HEK293T (cell line): ENCODE data around the gene AFTPH.
A peak's percentile ranks its signal among the peaks of the same experiment; 100 is the strongest.

Experiments
- CTCF ChIA-PET: fragments of 350-600 bp; formaldehyde crosslinking; extraction: SDS; loops from one replicate; lab custom pipeline; 2021; ENCODE audit warnings: antibody characterized with exemption, inconsistent platforms; lab: Yijun Ruan, JAX
- POLR2A ChIA-PET: fragments of 350-600 bp; formaldehyde crosslinking; extraction: SDS; loops from one replicate; lab custom pipeline; 2020; ENCODE audit warnings: antibody characterized with exemption, inconsistent platforms; lab: Yijun Ruan, JAX
- DNase-seq: peaks from one replicate; pipeline ENCODE4 v3.0.0; 2012; ENCODE audit warnings: mixed read lengths; ENCODE audit errors: extremely low spot score
- ARNT ChIP-seq: fragments of 450-650 bp; IDR thresholded peaks from 2 replicates; pipeline ENCODE4 v1.6.1; 2017; ENCODE audit warnings: mild to moderate bottlenecking
- BHLHE40 ChIP-seq: fragments of 450-650 bp; IDR thresholded peaks from 2 replicates; pipeline ENCODE4 v1.6.1; 2016; ENCODE audit warnings: mild to moderate bottlenecking, moderate library complexity, borderline replicate concordance
- CTBP1 ChIP-seq: fragments of 450-650 bp; IDR thresholded peaks from 2 replicates; pipeline ENCODE4 v1.6.1; 2016; ENCODE audit warnings: borderline replicate concordance
- ELF4 ChIP-seq: fragments of 450-650 bp; IDR thresholded peaks from 2 replicates; pipeline ENCODE4 v1.6.1; 2017; ENCODE audit warnings: antibody characterized with exemption
- FOXA1 ChIP-seq: fragments of 450-650 bp; IDR thresholded peaks from 2 replicates; pipeline ENCODE4 v1.6.1; 2016; ENCODE audit warnings: mild to moderate bottlenecking
- FOXK2 ChIP-seq: fragments of 450-650 bp; IDR thresholded peaks from 2 replicates; pipeline ENCODE4 v1.6.1; 2016; ENCODE audit warnings: mild to moderate bottlenecking
- FOXM1 ChIP-seq: fragments of 450-650 bp; IDR thresholded peaks from 2 replicates; pipeline ENCODE4 v1.6.1; 2017; ENCODE audit warnings: mild to moderate bottlenecking, borderline replicate concordance
- HDGF ChIP-seq: fragments of 450-650 bp; IDR thresholded peaks from 2 replicates; pipeline ENCODE4 v1.6.1; 2017; ENCODE audit warnings: antibody characterized with exemption, borderline replicate concordance
- L3MBTL2 ChIP-seq: fragments of 450-650 bp; conservative IDR thresholded peaks from 2 replicates; pipeline ENCODE4 v1.6.1; 2016; ENCODE audit warnings: mild to moderate bottlenecking
- LEF1 ChIP-seq: fragments of 450-650 bp; IDR thresholded peaks from 2 replicates; pipeline ENCODE4 v1.6.1; 2017; ENCODE audit warnings: mild to moderate bottlenecking, borderline replicate concordance
- NFRKB ChIP-seq: fragments of 450-650 bp; IDR thresholded peaks from 2 replicates; pipeline ENCODE4 v1.6.1; 2016; ENCODE audit warnings: mild to moderate bottlenecking, moderate library complexity
- SP1 ChIP-seq: fragments of 450-650 bp; IDR thresholded peaks from 2 replicates; pipeline ENCODE4 v1.6.1; 2017
- SUZ12 ChIP-seq: fragments of 450-650 bp; IDR thresholded peaks from 2 replicates; pipeline ENCODE4 v1.6.1; 2016; ENCODE audit warnings: mild to moderate bottlenecking
- ZNF384 ChIP-seq: fragments of 450-650 bp; IDR thresholded peaks from 2 replicates; pipeline ENCODE4 v1.6.1; 2016
- TF ChIP-seq, protein P1 (sequence below): fragments of 450-650 bp; IDR thresholded peaks from 2 replicates; pipeline ENCODE4 v1.6.1; 2016

Gene AFTPH

DNA sequence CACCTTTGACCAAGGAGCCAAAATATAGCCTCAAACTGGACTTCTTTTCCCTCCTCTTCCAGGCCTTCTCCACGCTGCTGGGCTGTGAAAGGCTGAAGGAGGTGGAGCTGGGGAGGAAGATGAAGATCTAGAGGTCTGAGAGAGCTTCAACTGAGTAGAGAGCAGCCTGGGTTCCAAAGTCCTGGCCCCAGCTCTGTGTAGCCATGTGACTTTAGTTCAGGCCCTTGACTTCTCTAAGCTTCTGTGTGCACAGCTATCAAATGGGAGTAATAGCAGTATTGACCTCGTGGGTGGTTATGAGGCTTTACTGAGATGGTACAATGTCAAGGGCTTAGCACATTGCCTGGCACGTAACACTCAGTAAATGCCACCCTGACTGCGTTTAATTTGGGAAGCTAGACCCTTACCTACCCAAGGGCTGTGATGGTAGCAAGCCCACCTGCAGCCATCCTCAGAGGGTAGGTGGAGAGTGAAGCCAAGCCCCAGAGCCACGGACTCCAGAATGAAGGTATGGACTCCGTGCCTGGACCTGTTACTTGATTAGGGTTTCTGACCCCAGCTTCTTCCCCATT lies 91.2 kb downstream of the AFTPH start:
- CTCF ChIA-PET: interaction anchor here (0.6 to 1.8 kb wide), 2 partner anchors 9 to 29 kb away, joined by 3 to 9 read pairs; no protein-coding TSS in a partner anchor
- no peak for DNase-seq
- POLR2A ChIA-PET: interaction anchor here (0.7 kb wide), 1 partner anchor 39 kb away, joined by 3 read pairs; the partner anchor contains the start of gene SERTAD2
- TF ChIP-seq, protein P1, sequence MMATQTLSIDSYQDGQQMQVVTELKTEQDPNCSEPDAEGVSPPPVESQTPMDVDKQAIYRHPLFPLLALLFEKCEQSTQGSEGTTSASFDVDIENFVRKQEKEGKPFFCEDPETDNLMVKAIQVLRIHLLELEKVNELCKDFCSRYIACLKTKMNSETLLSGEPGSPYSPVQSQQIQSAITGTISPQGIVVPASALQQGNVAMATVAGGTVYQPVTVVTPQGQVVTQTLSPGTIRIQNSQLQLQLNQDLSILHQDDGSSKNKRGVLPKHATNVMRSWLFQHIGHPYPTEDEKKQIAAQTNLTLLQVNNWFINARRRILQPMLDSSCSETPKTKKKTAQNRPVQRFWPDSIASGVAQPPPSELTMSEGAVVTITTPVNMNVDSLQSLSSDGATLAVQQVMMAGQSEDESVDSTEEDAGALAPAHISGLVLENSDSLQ: no peak
- TF ChIP-seq SUZ12 (no peak), ZNF384 (no peak), HDGF (no peak), FOXA1 (no peak), FOXM1 (no peak), BHLHE40 (no peak), NFRKB (no peak), L3MBTL2 (no peak), SP1 (no peak), ARNT (no peak), ELF4 (no peak), LEF1 (no peak)

DNA sequence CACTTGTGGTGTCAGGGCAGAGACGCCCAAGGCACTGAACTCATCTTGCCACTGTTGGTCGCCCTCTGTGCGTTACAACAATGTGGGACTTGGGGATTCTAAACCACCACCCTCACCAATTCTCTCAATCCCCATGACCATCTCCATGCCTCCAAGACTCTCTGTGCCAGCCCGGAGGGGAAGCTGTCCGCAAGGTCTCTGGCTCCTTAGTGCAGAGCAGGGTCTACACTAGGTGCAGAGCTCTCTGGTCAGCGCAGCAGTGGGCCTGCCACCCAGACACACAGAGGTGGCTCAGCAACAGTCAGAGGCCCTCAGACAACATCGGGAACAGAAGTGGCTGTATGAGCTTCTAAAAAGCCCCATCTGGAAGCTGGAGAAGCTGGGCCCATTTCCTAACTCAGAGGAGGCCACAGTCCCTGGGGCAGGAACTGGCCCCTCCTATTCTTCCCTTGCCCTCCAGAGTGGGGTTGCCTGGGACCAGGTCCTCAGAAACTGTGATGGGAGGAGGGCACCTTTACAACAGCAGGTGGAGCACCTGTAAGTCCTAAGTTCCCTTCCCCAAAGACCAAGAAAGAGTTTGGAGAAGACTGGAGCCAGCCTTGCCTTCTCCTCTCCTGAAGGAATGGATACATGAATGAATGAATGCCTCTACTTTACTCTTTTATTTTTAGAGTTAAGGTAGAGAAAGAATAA lies 91.9 kb downstream of the AFTPH start:
- CTCF ChIA-PET: interaction anchor here (1.8 kb wide), 1 partner anchor 29 kb away, joined by 9 read pairs; no protein-coding TSS in a partner anchor
- no peak for TF ChIP-seq LEF1
- TF ChIP-seq ARNT: no peak
- TF ChIP-seq ELF4: no peak
- POLR2A ChIA-PET: no interaction called here
- DNase-seq: no peak

DNA sequence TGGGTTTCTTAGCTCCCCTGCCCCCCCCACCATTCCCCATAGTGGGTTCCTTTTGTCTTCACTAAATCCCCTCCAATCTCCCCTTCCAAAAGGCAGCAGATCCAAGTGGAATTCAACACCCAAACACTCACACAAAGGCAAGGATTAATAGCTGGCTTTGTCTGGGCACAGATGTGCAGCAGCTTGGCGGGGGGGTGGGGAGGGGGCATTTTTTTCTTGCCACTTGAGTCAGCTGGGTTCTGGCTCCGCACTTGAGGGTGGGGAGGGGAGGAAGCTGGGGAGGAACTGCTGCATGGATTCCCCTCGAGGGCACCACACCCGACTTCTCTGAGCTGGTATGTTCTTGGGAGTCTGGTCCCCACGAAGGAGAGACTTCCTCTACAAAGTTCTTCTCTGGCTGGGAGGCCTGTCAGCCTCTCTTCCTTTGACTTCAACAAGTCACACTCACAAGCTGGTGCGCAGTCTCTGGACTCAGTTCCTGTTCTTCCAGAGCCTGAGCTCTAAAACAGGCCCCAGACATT lies 93.6 kb downstream of the AFTPH start:
- CTCF ChIA-PET: interaction anchor here (0.7 to 1.9 kb wide), 2 partner anchors 33 to 249 kb away, joined by 3 to 4 read pairs; no protein-coding TSS in a partner anchor
- POLR2A ChIA-PET: interaction anchor here (1.3 kb wide), 1 partner anchor 36 kb away, joined by 5 read pairs; the partner anchor contains the start of gene SERTAD2

DNA sequence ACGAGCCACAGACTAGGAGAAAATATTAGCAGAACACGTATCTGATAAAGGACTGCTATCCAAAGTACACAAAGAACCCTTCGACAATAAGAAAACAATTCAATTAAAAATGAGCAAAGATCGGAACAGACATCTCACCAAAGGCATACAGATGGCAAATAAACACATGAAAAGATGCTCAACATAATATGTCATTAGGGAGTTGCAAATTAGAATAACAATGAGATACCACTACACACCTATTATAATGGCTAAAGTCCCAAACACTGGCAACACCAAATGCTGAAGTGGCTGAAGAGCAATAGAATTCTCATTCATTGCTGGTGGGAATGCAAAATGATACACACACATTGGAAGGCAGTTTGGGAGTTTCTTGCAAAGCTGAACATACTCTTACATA lies 96.5 kb downstream of the AFTPH start:
- no peak for DNase-seq
- POLR2A ChIA-PET: no interaction called here
- TF ChIP-seq ZNF384 (no peak), HDGF (no peak), LEF1 (no peak), NFRKB (no peak), ARNT (no peak), BHLHE40 (no peak), SP1 (no peak), FOXA1 (no peak), CTBP1 (no peak), L3MBTL2 (no peak)
- TF ChIP-seq, protein P1: no peak
- CTCF ChIA-PET: no interaction called here

More for the DNA sequence above, 93.6 kb downstream of the AFTPH start:
- DNase-seq: no peak
- no peak for TF ChIP-seq FOXM1
- no peak for TF ChIP-seq SP1
- no peak for TF ChIP-seq BHLHE40
- no peak for TF ChIP-seq FOXK2
- no peak for TF ChIP-seq ZNF384
- no peak for TF ChIP-seq L3MBTL2

DNA sequence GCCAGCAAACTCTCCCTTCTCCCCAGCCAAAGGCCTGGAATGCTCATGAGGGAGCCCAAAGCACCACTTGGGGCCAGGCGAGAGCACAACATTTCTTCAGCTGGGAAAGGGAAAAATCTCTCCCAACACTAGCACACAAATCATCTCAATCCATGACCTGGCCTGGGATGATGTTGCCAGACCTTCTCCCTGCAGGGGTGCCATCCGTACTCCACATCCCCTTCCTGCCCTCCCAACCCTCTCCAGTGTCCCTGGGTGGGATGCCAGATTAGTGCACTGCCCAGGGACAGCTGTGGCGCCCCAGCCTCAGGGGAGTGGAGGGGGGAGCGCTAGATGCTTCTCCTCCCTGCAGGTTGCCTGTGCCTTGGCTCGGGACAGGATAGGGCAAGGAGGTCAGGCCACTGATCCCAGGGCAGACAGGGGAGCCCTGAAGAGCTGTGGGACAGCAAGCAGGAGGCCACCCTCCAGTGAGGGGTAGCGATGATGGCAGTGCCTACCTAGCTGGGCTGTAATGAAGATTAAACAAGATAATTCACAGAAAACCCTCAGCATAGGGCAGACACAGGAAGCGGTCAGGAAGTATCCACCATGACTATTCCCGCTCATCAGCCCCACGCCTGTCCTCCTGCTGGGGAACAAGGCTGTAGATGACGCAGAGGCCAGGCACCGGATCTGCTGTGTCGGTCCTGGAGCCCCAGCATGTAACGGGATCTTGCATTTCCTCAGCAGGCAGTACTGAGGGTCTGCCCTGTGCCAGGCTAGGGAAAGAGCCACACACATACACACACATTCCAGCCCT lies 98.5 kb downstream of the AFTPH start:
- DNase-seq: no peak
- TF ChIP-seq LEF1: no peak
- CTCF ChIA-PET: interaction anchor here (0.6 kb wide), 1 partner anchor 78 kb away, joined by 3 read pairs; no protein-coding TSS in a partner anchor
- POLR2A ChIA-PET: no interaction called here

DNA sequence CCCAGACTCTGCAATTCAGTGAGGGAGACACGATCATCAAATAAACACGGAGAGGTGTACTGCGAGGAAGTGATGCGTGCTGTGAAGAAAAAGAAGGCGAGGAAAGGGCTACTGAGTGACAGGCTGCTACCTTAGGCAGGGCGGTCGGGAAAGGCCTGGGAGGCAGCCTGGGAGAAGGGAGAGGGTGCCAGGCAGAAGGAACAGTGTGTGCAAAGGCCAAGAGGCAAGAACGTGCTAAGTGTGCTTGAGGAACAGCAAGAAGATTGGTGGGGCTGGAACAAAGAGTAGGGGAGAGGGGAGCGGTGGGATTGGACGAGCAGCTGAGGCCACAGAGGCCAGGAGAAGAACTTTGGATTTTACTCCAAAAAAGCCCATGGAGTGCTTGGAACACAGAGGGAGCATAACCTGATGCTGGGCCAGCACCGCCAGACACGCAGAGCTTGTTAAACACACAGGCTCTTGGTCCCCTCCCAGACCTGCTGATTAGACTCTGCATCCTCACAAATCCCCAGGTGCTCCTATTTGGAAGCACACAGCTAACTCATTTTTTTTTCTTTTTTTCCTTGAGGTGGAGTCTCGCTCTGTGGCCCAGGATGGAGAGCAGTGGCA lies 99.2 kb downstream of the AFTPH start:
- DNase-seq: no peak
- TF ChIP-seq L3MBTL2: no peak
- TF ChIP-seq, protein P1: peak; percentile 29; the same call in 1 of the 2 replicates
- ChIA-PET CTCF (interaction anchor here (0.8 kb wide), 1 partner anchor 295 kb away, joined by 4 read pairs; no protein-coding TSS in a partner anchor), POLR2A (interaction anchor here (0.5 kb wide), 1 partner anchor 511 kb away, joined by 3 read pairs; no protein-coding TSS in a partner anchor)
